Cardiac muscle cell (in vitro differentiated cells and primary cell): ENCODE data around the gene KCNQ5. TPM values are rescaled to one million over a fixed set of nuclear protein-coding genes. Genes with fewer than 3 reads are reported as not detected.
A peak's percentile ranks its signal among the peaks of the same experiment; 100 is the strongest.

Experiments used
- DNase-seq, 2 donors: peaks; one replicate each; pipeline versions ENCODE4 v3.0.0 to v3.0.0-alpha.2; 2010 to 2017; ENCODE audit warnings: low read depth in 1 of 2, low spot score in 1 of 2
- H3K27ac ChIP-seq: fragments of 200-600 bp; sonication (generic); 2 replicates; pipeline ENCODE4 v1.5.1; 2016
- H3K27me3 ChIP-seq: fragments of 200-600 bp; sonication (generic); 2 replicates; pipeline ENCODE4 v1.6.0; 2016; ENCODE audit warnings: control low read depth
- H3K36me3 ChIP-seq: fragments of 200-600 bp; sonication (generic); 2 replicates; pipeline ENCODE4 v1.5.1; 2016; ENCODE audit warnings: control low read depth
- H3K4me1 ChIP-seq: fragments of 200-600 bp; sonication (generic); 2 replicates; pipeline ENCODE4 v1.8.1; 2017; ENCODE audit warnings: low read depth, mild to moderate bottlenecking, mixed run types
- H3K4me3 ChIP-seq: fragments of 200-600 bp; sonication (generic); 2 replicates; pipeline ENCODE4 v1.5.1; 2016; ENCODE audit warnings: mild to moderate bottlenecking
- H3K9me3 ChIP-seq: fragments of 200-600 bp; sonication (generic); 2 replicates; pipeline ENCODE4 v1.5.1; 2017; ENCODE audit warnings: low read depth, mild to moderate bottlenecking, control low read depth
- polyA plus RNA-seq: library from polyadenylated mRNA; unstranded; fragments of >200 nt; fragmentation: Nextera tagmentation; extraction: Ambion mirVana; gene quantifications from 2 replicates; pipeline ENCODE4 v1.2.1, GENCODE V29; 2016
- total RNA-seq: library from RNA; depleted of rRNA; stranded (reverse); fragments of >200 nt; gene quantifications from 2 replicates; pipeline ENCODE4 v1.2.3, GENCODE V29; 2016
- TF ChIP-seq, protein P1 (sequence below): IDR thresholded peaks from 2 replicates; pipeline ENCODE4 v1.5.1; 2012; ENCODE audit warnings: low read depth, mild to moderate bottlenecking, low read length

KCNQ5 gene
- total and polyA plus RNA-seq, 2 experiments from 2014 or later, result 31.4 to 45.4 TPM

DNA sequence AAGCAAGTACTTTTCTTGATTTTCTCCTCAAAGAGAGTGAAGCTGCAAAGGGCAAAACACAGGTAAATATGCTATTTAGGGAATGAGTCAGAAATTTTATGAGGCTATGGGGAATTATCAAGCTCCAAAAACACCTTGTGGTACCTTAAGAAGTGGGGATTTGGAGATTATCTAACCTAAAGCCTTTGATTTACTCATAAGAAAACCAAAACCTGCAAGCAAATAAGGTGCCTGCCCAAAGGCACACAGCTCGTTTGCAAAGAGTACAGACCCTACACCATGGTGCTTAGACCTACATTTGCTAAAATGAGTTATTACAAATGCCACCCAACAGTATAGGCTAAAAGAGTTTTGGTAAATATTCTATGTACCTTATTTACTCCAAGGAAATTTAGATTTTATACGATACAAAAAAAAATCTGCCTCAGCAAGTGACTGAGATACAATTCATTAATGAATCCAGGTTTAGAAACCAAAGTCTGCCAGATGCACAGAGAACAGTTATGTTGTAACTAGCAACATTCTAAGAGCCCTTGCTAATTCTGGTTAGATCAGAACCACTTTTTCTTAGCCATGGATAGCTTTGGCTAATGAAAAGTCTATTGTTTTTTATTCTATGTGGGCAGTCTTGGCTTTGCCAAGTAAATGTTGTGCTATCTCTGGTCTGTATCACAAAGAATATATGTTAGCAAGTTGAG is 501.9 kb downstream of the KCNQ5 start:
- Histone ChIP-seq H3K36me3 (peaks cover 21% of the 10 kb centered on the region), H3K4me3 (no peak overlapping the region), H3K27ac (no peak overlapping the region), H3K9me3 (no peaks in the 10 kb centered on the region), H3K27me3 (no peaks in the 10 kb centered on the region), H3K4me1 (no peaks in the 10 kb centered on the region)
- DNase-seq, result no peak
- TF ChIP-seq, protein P1, sequence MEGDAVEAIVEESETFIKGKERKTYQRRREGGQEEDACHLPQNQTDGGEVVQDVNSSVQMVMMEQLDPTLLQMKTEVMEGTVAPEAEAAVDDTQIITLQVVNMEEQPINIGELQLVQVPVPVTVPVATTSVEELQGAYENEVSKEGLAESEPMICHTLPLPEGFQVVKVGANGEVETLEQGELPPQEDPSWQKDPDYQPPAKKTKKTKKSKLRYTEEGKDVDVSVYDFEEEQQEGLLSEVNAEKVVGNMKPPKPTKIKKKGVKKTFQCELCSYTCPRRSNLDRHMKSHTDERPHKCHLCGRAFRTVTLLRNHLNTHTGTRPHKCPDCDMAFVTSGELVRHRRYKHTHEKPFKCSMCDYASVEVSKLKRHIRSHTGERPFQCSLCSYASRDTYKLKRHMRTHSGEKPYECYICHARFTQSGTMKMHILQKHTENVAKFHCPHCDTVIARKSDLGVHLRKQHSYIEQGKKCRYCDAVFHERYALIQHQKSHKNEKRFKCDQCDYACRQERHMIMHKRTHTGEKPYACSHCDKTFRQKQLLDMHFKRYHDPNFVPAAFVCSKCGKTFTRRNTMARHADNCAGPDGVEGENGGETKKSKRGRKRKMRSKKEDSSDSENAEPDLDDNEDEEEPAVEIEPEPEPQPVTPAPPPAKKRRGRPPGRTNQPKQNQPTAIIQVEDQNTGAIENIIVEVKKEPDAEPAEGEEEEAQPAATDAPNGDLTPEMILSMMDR, result no peak

DNA sequence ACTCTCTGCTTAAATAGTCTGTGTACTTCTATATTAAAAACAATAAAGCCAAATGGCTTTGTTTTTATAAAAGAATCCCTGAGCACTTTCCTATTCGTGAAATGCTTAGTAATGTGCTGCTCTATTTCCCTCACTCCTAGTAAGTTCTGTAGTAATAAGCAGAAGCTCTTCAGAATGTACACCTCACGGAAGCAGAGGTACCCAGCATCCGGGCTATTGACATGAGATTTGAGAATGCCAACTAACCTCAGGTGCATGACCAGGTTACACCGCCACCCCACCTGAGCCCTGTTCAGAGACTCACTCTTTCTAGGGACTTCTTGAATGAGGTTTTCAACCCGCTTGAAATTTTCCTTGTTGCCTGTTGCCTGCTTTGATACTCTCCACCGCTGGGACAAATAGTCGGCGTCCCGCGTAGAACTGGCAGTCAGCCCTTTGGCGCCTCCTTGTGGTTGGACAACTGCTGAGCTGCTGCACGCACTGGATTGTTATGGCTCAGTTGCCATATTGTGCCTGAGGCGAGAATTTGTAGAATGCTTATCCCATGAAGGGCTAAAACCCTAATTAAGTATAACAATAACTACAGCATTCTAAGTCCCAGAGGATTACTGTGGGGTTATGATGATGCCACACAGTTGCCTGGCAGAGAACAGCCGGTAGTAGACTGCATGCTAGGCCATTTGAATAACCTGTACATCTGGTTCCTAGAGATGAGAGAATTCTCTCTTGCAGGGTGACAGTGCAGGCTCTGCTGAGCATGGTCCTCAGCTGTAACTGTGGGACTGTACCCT is 508.0 kb downstream of the KCNQ5 start:
- Histone ChIP-seq H3K9me3 (no peaks in the 10 kb centered on the region), H3K27ac (no peak overlapping the region), H3K36me3 (peaks cover 12% of the 10 kb centered on the region), H3K4me1 (peaks cover 11% of the 10 kb centered on the region), H3K4me3 (no peak overlapping the region), H3K27me3 (no peaks in the 10 kb centered on the region)
- DNase-seq, result peak; percentile 84 to 86
- TF ChIP-seq, protein P1, result peak; percentile 99

DNA sequence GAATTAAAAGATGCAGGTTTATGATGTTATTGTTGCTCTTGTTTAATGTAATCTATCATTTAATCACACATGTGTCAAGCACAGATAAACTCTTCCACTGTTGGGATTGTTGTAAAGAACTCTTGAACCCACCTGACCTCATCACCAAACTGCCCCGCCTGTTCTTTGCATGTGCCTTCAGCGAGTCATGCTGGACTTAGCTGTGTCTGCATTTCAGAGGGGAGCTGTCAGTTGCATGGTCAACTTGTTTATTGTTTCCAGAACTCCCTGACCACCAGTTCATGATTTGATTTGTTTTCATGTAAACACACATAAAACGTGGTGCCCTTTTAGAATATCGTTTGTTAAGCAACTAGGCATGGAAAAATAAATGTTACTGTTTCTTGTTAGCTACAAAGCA is 509.8 kb downstream of the KCNQ5 start:
- H3K9me3 ChIP-seq, result no peaks in the 10 kb centered on the region
- H3K27ac ChIP-seq, result peak overlapping the region; percentile 58
- peaks cover 11% of the 10 kb centered on the region for H3K4me1 ChIP-seq
- peaks cover 19% of the 10 kb centered on the region for H3K36me3 ChIP-seq
- TF ChIP-seq, protein P1, result no peak
- no peak overlapping the region for H3K4me3 ChIP-seq
- no peaks in the 10 kb centered on the region for H3K27me3 ChIP-seq
- DNase-seq, result peak; percentile 2 to 30

DNA sequence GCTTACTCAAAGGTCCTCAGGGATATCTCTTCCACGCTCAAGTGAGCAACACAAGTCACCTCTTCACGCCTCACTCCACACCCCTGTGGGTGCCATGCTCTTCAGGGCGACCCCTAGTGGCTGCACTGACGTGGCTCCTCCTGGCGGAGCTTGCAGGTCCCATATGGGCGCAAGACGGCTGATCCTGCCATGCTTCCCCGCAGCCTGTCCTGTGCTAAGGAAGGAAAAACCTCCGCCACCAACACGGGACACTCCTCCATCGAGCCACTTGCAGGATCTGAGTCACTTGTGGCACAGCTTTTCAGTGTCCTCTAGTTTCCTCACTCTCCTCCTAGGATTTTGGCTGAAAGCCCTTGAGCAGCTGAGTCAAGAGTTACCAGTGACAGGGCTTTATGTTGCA is 512.7 kb downstream of the KCNQ5 start:
- TF ChIP-seq, protein P1, result peak; percentile 26
- Histone ChIP-seq H3K27me3 (no peaks in the 10 kb centered on the region), H3K36me3 (peaks cover 25% of the 10 kb centered on the region), H3K4me1 (peaks cover 11% of the 10 kb centered on the region), H3K27ac (no peak overlapping the region), H3K9me3 (no peaks in the 10 kb centered on the region), H3K4me3 (no peak overlapping the region)
- peak in 1 of 2 donors; percentile 19 for DNase-seq

DNA sequence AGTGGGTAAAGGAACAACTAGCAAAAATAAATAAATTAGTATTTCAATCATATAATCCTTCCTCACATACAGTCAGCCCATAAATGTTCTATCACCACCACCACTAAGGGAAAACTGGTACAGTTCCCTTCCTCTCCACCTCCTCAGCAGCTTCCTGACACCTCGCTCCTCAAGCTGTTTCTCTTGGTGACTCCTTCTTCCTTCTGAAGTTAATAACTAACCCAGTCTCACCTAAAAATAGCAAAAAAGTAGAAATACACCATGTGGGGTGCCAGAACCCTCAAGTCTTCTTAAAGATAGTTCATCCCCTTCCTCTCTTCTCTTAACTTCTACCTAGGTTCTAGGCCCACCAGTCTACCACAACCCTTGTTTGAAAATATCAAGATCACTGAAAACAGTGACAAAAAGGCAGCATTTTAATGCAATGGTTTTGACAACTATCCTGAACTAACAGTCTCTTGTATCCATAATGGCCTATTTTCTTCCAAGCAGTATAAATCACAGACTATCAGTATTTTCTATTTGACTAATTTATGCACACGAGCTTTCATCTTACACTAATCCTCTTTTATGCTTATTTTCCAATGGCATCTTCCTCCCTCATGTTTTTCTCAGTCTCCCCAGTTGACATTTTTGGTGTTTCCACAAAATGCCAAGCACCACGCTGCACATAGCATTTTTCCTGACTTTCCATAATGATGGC is 518.0 kb downstream of the KCNQ5 start:
- no peak for DNase-seq
- Histone ChIP-seq H3K4me1 (no peaks in the 10 kb centered on the region), H3K27ac (no peak overlapping the region), H3K4me3 (no peak overlapping the region), H3K27me3 (no peaks in the 10 kb centered on the region), H3K36me3 (peaks cover 16% of the 10 kb centered on the region), H3K9me3 (no peaks in the 10 kb centered on the region)
- TF ChIP-seq, protein P1, result no peak
